Measurements from ENCODE around the gene SNTA1. TPM values are rescaled to one million over a fixed set of nuclear protein-coding genes. Genes with fewer than 3 reads are reported as not detected.

The SNTA1 gene
- total and polyA plus RNA-seq, 2 of the 8 experiments (the other 6 are each of a cell fraction or from before 2014, with no cell fraction given), result 4.5 to 8.0 TPM

- no peak overlapping the region for H2BK120ac ChIP-seq (replicated peaks; ENCODE audit: low read depth, low read length)
- H3K4ac ChIP-seq (replicated peaks; ENCODE audit: insufficient read length, low read depth, low read length), result peak overlapping the region; percentile 1
- H4K8ac ChIP-seq (ENCODE audit: extremely low read depth, insufficient read depth, low read length), result no peak overlapping the region; the same call in 1 of the 2 replicates
- no peaks in the 10 kb centered on the region for H3K23me2 ChIP-seq (ENCODE audit: low read depth, low read length)
- peaks cover 0 to 2% of the 10 kb centered on the region in 2 experiments for H4K20me1 ChIP-seq (replicated peaks in 1 of 2; ENCODE audit: control insufficient read depth in 1 of 2, insufficient read depth in 2 of 2, low read length in 2 of 2)
- H2BK20ac ChIP-seq (ENCODE audit: low read length), result no peak overlapping the region
- 83% methylated on average over 7 of the region's 7 CpGs; no CpG with 5 or more reads in 1 of the 2 experiments for WGBS, 2 experiments (ENCODE audit: extremely low coverage in 1 of 2, insufficient coverage in 1 of 2, insufficient read length in 1 of 2, insufficient replicate concordance in 2 of 2, low coverage in 1 of 2, low lambda C conversion rate in 2 of 2, missing lambda C conversion rate in 1 of 2)
- no peak overlapping the region for H3K23ac ChIP-seq (ENCODE audit: insufficient read length)
- H2AFZ ChIP-seq (ENCODE audit: low read length), result no peak overlapping the region
- H3K27ac ChIP-seq (ENCODE audit: low read depth, low read length), result no peak overlapping the region
- H2BK12ac ChIP-seq (ENCODE audit: low read depth, low read length), result no peak overlapping the region
- H3K56ac ChIP-seq (replicated peaks; ENCODE audit: insufficient read length, low read depth, low read length), result no peak overlapping the region
- no peak overlapping the region for H3K14ac ChIP-seq (ENCODE audit: insufficient read length)
- no peak overlapping the region for H3K9ac ChIP-seq (replicated peaks in 1 of 4; ENCODE audit: extremely low read depth in 1 of 4, low read depth in 3 of 4, low read length in 3 of 4)
- ChIA-PET CTCF (ENCODE audit: partially characterized antibody) (interaction anchor here (0.6 to 1.2 kb wide), 4 partner anchors 10 to 320 kb away, joined by 3 to 4 read pairs (median 3); no protein-coding TSS in a partner anchor), POLR2A (ENCODE audit: partially characterized antibody) (interaction anchor here (0.6 to 1.3 kb wide), 4 partner anchors 13 to 184 kb away, joined by 3 to 4 read pairs (median 3); no protein-coding TSS in a partner anchor)
- FAIRE-seq (no peak), DNase-seq (ENCODE audit: low read depth in 1 of 2, low spot score in 2 of 2) (no peak)
- no peak overlapping the region for H3K18ac ChIP-seq (ENCODE audit: extremely low read depth, low read length)
- H3K4me2 ChIP-seq (ENCODE audit: insufficient read depth in 1 of 2, low read depth in 2 of 2, low read length in 2 of 2), result no peak overlapping the region
- H4K91ac ChIP-seq (replicated peaks; ENCODE audit: insufficient read length, low read length), result no peak overlapping the region
- no peak overlapping the region for H2BK15ac ChIP-seq (ENCODE audit: low read length)
- no peaks in the 10 kb centered on the region for H3K9me3 ChIP-seq (ENCODE audit: insufficient read depth in 2 of 2, low read depth in 1 of 2, low read length in 1 of 2)
- H2BK5ac ChIP-seq (ENCODE audit: low read depth, low read length), result no peak overlapping the region
- H2AK5ac ChIP-seq (ENCODE audit: low read depth, low read length), result no peak overlapping the region
- no peaks in the 10 kb centered on the region for H3K79me1 ChIP-seq (ENCODE audit: low read depth, low read length)
- no peaks in the 10 kb centered on the region for H3K79me2 ChIP-seq (ENCODE audit: control insufficient read depth in 1 of 2, insufficient read depth in 2 of 2, low read length in 2 of 2)
- H3K4me3 ChIP-seq (ENCODE audit: extremely low read depth in 1 of 4, insufficient read depth in 2 of 4, low read depth in 3 of 4, low read length in 4 of 4), result no peak overlapping the region
- H3K27me3 ChIP-seq (replicated peaks in 1 of 4; ENCODE audit: control insufficient read depth in 3 of 4, extremely low read depth in 1 of 4, insufficient read depth in 3 of 4, low read length in 3 of 4), result no peaks in the 10 kb centered on the region
- H4K5ac ChIP-seq (ENCODE audit: insufficient read length, low read depth, low read length), result no peak overlapping the region
- H3K36me3 ChIP-seq (ENCODE audit: control insufficient read depth in 2 of 4, insufficient read depth in 4 of 4, low read length in 3 of 4), result no peaks in the 10 kb centered on the region
- no peaks in the 10 kb centered on the region for H3K4me1 ChIP-seq (replicated peaks in 1 of 4; ENCODE audit: control insufficient read depth in 3 of 4, insufficient read depth in 4 of 4, low read length in 3 of 4)
- no peak for TF ChIP-seq ASH2L (IDR thresholded peaks at IDR 0.05; ENCODE audit: low read length)
- TF ChIP-seq, protein P1, sequence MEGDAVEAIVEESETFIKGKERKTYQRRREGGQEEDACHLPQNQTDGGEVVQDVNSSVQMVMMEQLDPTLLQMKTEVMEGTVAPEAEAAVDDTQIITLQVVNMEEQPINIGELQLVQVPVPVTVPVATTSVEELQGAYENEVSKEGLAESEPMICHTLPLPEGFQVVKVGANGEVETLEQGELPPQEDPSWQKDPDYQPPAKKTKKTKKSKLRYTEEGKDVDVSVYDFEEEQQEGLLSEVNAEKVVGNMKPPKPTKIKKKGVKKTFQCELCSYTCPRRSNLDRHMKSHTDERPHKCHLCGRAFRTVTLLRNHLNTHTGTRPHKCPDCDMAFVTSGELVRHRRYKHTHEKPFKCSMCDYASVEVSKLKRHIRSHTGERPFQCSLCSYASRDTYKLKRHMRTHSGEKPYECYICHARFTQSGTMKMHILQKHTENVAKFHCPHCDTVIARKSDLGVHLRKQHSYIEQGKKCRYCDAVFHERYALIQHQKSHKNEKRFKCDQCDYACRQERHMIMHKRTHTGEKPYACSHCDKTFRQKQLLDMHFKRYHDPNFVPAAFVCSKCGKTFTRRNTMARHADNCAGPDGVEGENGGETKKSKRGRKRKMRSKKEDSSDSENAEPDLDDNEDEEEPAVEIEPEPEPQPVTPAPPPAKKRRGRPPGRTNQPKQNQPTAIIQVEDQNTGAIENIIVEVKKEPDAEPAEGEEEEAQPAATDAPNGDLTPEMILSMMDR (IDR thresholded peaks at IDR 0.05; ENCODE audit: control extremely low read depth in 1 of 3, insufficient read depth in 1 of 3, low read depth in 1 of 3, low read length in 3 of 3), result no peak
Observed at GRCh38 chr20:33419140-33419974, 24.2 kb downstream of the SNTA1 start.

Measured in H1 (cell line).